HFFc6 (cell line): ENCODE results near the gene STX1A. TPM values are rescaled to one million over a fixed set of nuclear protein-coding genes. Genes with fewer than 3 reads are reported as not detected.

Experiments used
- DNase-seq: peaks from one replicate; pipeline ENCODE4 v3.0.0-alpha.2; 2018
- H3K27ac Mint-ChIP-seq: 2 replicates; pipeline ENCODE4 v1.8.0; 2020; ENCODE audit warnings: mild to moderate bottlenecking, mixed read lengths
- H3K27me3 Mint-ChIP-seq: 2 replicates; pipeline ENCODE4 v1.8.0; 2021; ENCODE audit warnings: mild to moderate bottlenecking, moderate library complexity, mixed read lengths; ENCODE audit not compliant: insufficient read depth
- H3K36me3 Mint-ChIP-seq: 2 replicates; pipeline ENCODE4 v1.8.0; 2021; ENCODE audit warnings: low read depth, mixed read lengths
- H3K4me1 Mint-ChIP-seq: 2 replicates; pipeline ENCODE4 v1.8.0; 2020; ENCODE audit warnings: low read depth, mixed read lengths
- H3K4me3 Mint-ChIP-seq: 2 replicates; pipeline ENCODE4 v1.8.0; 2020; ENCODE audit warnings: mild to moderate bottlenecking, moderate library complexity, mixed read lengths
- H3K9me3 Mint-ChIP-seq: 2 replicates; pipeline ENCODE4 v1.8.0; 2020; ENCODE audit warnings: mild to moderate bottlenecking, mixed read lengths
- total RNA-seq, 6 experiments: library from RNA; stranded (reverse); fragmentation: NEBNext Ultra II Directional; extraction: Animal tissue kit (Norgen Biotek cat#: 25700); gene quantifications; 2 replicates in 1 of 6; 3 replicates in 5 of 6; pipeline ENCODE4 v1.2.3, GENCODE V29; 2021
- TF ChIP-seq, protein P1 (sequence below): fragments of 200-600 bp; sonication (generic); IDR thresholded peaks from 2 replicates; pipeline ENCODE4 v1.5.0; 2021; ENCODE audit warnings: antibody characterized with exemption, mild to moderate bottlenecking

The STX1A gene
- total RNA-seq, 6 experiments from 2014 or later: 9.6 to 14.7 (median 12.2) TPM

DNA sequence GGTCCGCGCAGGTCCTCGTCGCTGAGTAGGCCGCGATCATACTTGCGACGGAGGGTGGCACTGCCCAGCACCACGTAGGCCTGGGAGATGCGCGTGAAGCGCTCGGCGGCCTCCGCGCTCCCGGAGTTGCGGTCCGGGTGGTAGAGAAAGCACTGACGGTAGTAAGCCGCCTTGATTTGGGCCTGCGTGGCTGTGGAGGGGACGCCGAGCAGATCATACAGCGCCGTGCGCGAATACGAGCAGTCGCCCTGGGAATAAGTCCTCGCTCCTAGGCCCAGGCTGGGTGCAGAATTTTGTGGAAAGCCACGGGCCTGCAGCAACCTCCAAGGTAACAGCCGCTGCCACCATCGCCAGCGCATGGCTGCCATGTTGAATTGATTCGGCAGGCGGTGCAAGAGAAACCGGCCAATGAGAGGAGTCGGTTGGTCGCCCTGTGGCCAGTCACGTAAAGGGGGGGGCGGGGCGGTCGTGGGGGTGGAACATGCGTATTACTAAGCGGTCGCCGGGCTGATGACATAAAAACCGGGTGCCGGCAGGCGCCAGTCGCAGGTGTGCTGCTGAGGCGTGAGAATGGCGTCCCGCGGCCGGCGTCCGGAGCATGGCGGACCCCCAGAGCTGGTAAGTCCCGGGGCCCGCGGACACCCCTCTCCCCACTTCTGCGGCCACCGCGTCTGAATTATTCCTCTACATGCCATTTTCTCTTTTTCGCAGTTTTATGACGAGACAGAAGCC lies 36.2 kb downstream of the STX1A start, which contains the start of the genes BUD23 and DNAJC30:
Gene BUD23 (plus strand): TSS at position 542 of the 732 bp plus-strand sequence. CDS start 29 bp downstream, at position 571.
Gene DNAJC30 (minus strand): TSS at position 398 of the 732 bp plus-strand sequence. CDS start 30 bp downstream, at position 368.
- H3K27ac Mint-ChIP-seq: peak within 1 kb of the TSS; percentile 89
- peaks cover 27% of the 10 kb centered on the region for H3K4me1 Mint-ChIP-seq
- TF ChIP-seq, protein P1, sequence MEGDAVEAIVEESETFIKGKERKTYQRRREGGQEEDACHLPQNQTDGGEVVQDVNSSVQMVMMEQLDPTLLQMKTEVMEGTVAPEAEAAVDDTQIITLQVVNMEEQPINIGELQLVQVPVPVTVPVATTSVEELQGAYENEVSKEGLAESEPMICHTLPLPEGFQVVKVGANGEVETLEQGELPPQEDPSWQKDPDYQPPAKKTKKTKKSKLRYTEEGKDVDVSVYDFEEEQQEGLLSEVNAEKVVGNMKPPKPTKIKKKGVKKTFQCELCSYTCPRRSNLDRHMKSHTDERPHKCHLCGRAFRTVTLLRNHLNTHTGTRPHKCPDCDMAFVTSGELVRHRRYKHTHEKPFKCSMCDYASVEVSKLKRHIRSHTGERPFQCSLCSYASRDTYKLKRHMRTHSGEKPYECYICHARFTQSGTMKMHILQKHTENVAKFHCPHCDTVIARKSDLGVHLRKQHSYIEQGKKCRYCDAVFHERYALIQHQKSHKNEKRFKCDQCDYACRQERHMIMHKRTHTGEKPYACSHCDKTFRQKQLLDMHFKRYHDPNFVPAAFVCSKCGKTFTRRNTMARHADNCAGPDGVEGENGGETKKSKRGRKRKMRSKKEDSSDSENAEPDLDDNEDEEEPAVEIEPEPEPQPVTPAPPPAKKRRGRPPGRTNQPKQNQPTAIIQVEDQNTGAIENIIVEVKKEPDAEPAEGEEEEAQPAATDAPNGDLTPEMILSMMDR: 0 out of 2 replicates have a peak, but pooled peaks have one; percentile 9
- H3K36me3 Mint-ChIP-seq: peaks cover 20% of the 10 kb centered on the region
- H3K27me3 Mint-ChIP-seq: no peaks in the 10 kb centered on the region; the same call in 1 of the 2 replicates
- peak; percentile 93 for DNase-seq
- H3K9me3 Mint-ChIP-seq: no peaks in the 10 kb centered on the region
- H3K4me3 Mint-ChIP-seq: peak within 1 kb of the TSS; percentile 96

DNA sequence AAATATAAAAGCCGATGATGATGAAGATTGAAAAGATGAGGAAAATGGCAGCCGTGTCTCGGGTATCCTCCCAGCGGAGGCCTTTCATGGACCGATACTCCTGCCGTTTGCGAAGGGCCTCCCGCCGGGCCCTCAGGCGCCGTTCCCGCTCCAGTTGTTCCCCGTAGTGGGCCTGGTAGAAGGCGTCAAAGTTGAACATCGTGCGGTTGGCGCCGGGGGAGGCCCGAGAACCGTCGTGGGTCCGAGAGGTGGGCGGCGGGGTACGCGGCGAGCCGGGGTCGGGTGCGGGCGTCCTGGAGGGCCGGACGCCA lies 36.8 kb downstream of the STX1A start:
- H3K27me3 Mint-ChIP-seq: no peaks in the 10 kb centered on the region; the same call in 1 of the 2 replicates
- DNase-seq: no peak
- H3K9me3 Mint-ChIP-seq: no peaks in the 10 kb centered on the region
- peaks cover 26% of the 10 kb centered on the region for H3K36me3 Mint-ChIP-seq
- H3K4me1 Mint-ChIP-seq: peaks cover 27% of the 10 kb centered on the region
- H3K27ac Mint-ChIP-seq: peak overlapping the region; percentile 88
- H3K4me3 Mint-ChIP-seq: peak overlapping the region; percentile 96
- TF ChIP-seq, protein P1: no peak

DNA sequence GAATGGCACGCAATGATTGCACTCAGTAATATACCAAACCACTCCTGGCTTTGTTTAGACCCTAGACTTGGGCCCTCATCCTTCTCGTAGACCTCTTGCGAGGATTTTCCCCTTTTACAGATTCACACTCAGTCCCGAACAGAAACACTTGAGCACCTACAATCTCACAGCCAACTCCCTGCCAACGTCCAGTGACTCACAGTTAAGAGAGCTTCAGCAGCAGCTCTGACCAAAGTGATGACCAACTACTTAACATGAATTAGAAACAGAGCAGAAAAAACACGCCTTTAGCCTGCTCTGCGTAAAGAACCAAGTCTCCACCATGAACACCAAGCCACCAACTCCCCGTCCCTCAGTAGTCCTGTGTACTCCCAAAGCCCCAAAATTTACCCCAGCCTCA lies 38.4 kb downstream of the STX1A start:
- Mint-ChIP-seq H3K4me1 (peaks cover 27% of the 10 kb centered on the region), H3K27me3 (no peaks in the 10 kb centered on the region; the same call in 1 of the 2 replicates), H3K36me3 (peaks cover 20% of the 10 kb centered on the region), H3K9me3 (no peaks in the 10 kb centered on the region), H3K27ac (peak overlapping the region; percentile 73), H3K4me3 (peak overlapping the region; percentile 96)
- TF ChIP-seq, protein P1: no peak
- DNase-seq: peak; percentile 45

DNA sequence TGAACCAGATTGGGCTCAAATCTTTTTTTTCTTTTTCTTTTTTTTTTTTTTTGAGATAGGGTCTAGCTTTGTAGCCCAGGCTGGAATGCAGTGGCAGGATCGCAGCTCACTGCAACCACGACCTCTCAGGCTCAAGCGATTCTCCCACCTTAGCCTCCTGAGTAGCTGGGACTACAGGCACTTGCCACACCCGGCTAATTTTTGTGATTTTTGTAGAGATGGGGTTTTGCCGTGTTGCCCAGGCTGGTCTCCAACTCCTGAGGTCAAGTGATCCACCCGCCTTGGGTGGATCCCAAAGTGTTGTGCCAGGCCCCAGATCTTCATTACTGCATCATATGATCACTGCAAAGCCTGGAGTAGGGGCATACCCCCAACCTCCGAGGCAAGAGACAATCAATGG lies 39.0 kb downstream of the STX1A start:
- DNase-seq: no peak

DNA sequence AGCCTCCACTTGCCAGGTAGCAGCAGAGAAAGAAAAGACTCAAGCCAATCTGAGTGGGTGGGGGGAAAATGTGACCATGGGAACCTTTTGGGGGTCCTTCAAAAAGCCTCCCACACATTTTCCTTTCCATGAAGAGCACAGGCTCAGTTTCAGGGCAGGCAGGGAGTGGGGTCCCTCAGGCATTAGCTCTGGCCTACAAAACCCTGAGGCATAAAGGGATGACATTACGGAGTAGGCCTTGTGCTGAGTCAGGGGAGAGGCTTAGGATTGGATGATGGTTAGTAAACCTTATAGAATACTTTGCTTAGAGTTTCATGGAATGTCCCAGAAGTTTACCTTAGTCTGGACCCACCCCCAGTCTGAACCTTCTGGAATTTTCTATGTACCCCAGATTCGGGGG lies 39.8 kb downstream of the STX1A start:
- Mint-ChIP-seq H3K36me3 (peaks cover 20% of the 10 kb centered on the region), H3K4me3 (no peak overlapping the region), H3K4me1 (peaks cover 27% of the 10 kb centered on the region), H3K27ac (no peak overlapping the region), H3K9me3 (no peaks in the 10 kb centered on the region), H3K27me3 (no peaks in the 10 kb centered on the region; the same call in 1 of the 2 replicates)
- TF ChIP-seq, protein P1: no peak
- no peak for DNase-seq

More for the DNA sequence above, 39.0 kb downstream of the STX1A start:
- Mint-ChIP-seq H3K36me3 (peaks cover 20% of the 10 kb centered on the region), H3K27me3 (no peaks in the 10 kb centered on the region; the same call in 1 of the 2 replicates), H3K9me3 (no peaks in the 10 kb centered on the region), H3K4me3 (peak overlapping the region; percentile 96), H3K27ac (no peak overlapping the region), H3K4me1 (peaks cover 27% of the 10 kb centered on the region)
- TF ChIP-seq, protein P1: no peak
